Prostate gland (tissue), 2 donors: Measurements from ENCODE around the gene ADARB2. TPM values are rescaled to one million over a fixed set of nuclear protein-coding genes. Genes with fewer than 3 reads are reported as not detected.
"Not testable (repeated sequence)": the region's sequence is repeated elsewhere in the genome, so short reads cannot be mapped to it uniquely, and the experiment has no call there.

ENCODE experiments used
- DNase-seq: peaks from one replicate; pipeline ENCODE4 v3.0.0-alpha.2; 2019; ENCODE audit warnings: low spot score
- H3K27ac ChIP-seq, 2 donors: fragments of 200-600 bp; sonication (generic); 2 replicates each; pipeline ENCODE4 v1.5.1; 2017 to 2019
- H3K27me3 ChIP-seq: fragments of 200-600 bp; sonication (generic); replicated peaks from 2 replicates; pipeline ENCODE4 v1.5.1; 2019; ENCODE audit not compliant: insufficient read depth
- H3K36me3 ChIP-seq, 2 donors: fragments of 200-600 bp; sonication (generic); 1 replicate in 1 of 2; 2 replicates in 1 of 2; pipeline versions ENCODE4 v1.5.1 to v1.8.1; 2017 to 2019
- H3K4me1 ChIP-seq: fragments of 200-600 bp; sonication (generic); replicated peaks from 2 replicates; pipeline ENCODE4 v1.5.1; 2019
- H3K4me3 ChIP-seq, 2 donors: fragments of 200-600 bp; sonication (generic); 2 replicates each; pipeline ENCODE4 v1.5.1; 2017 to 2019
- H3K9me3 ChIP-seq: fragments of 200-600 bp; sonication (generic); 2 replicates; pipeline ENCODE4 v1.5.1; 2017
- CTCF ChIP-seq, 4 experiments: fragments of 200-600 bp in 2 of 4; fragments of 450-650 bp in 2 of 4; sonication (generic) in 2 of 4; IDR thresholded peaks; 1 replicate in 3 of 4; 2 replicates in 1 of 4; pipeline ENCODE4 v1.5.1; 2016 to 2019; ENCODE audit warnings: antibody characterized with exemption in 4 of 4, mild to moderate bottlenecking in 2 of 4, moderate library complexity in 2 of 4
- POLR2A ChIP-seq: fragments of 450-650 bp; IDR thresholded peaks from one replicate; pipeline ENCODE4 v1.6.1; 2016; ENCODE audit warnings: antibody characterized with exemption, mild to moderate bottlenecking
- POLR2AphosphoS5 ChIP-seq: sonication (generic); formaldehyde crosslinking; IDR thresholded peaks from one replicate; pipeline ENCODE4 v1.6.1; 2017; ENCODE audit warnings: antibody characterized with exemption
- WGBS: methylation state at CpG from one replicate; pipeline ENCODE4 v1.1.5; 2018; 5-methylcytosine and 5-hydroxymethylcytosine counted together
- intact Hi-C: fragments of 100-400 bp; cut with DNase I; formaldehyde crosslinking; loops from one replicate; pipeline ENCODE4 v1.14.2; 2022
- total RNA-seq, 2 donors: library from RNA; depleted of rRNA; stranded (reverse); fragments of >200 nt; gene quantifications; one replicate each; pipeline ENCODE4 v1.1.0, GENCODE V29; 2016

ADARB2 gene
- total RNA-seq, 2 donors from 2014 or later: 0.36 to 10.5 TPM

GRCh38 chr10:1160561-1161314 is 576.6 kb downstream of the ADARB2 start:
- no peaks in the 10 kb centered on the region for H3K9me3 ChIP-seq
- no peak for TF ChIP-seq POLR2AphosphoS5
- TF ChIP-seq CTCF (IDR thresholded peaks at IDR 0.05): no peak
- no peak for TF ChIP-seq POLR2A
- 73% methylated on average over 22 of the region's 25 CpGs for WGBS
- no peak overlapping the region for H3K4me3 ChIP-seq
- H3K27me3 ChIP-seq: no peaks in the 10 kb centered on the region
- H3K27ac ChIP-seq: no peak overlapping the region
- intact Hi-C loops: no loop called here
- H3K4me1 ChIP-seq: no peaks in the 10 kb centered on the region
- no peaks in the 10 kb centered on the region for H3K36me3 ChIP-seq
- DNase-seq: no peak

GRCh38 chr10:1159131-1160061 is 577.9 kb downstream of the ADARB2 start:
- H3K4me3 ChIP-seq: no peak overlapping the region
- H3K27ac ChIP-seq: no peak overlapping the region
- no peaks in the 10 kb centered on the region for H3K27me3 ChIP-seq
- no peaks in the 10 kb centered on the region for H3K9me3 ChIP-seq
- no peaks in the 10 kb centered on the region for H3K4me1 ChIP-seq
- WGBS: 92% methylated on average over 59 of the region's 59 CpGs
- intact Hi-C loops: no loop called here
- TF ChIP-seq CTCF (IDR thresholded peaks at IDR 0.05) (no peak), POLR2A (no peak), POLR2AphosphoS5 (no peak)
- H3K36me3 ChIP-seq: no peaks in the 10 kb centered on the region
- DNase-seq: no peak

- intact Hi-C loops, H3K4me3 ChIP-seq, H3K9me3 ChIP-seq, H3K4me1 ChIP-seq, DNase-seq, H3K27me3 ChIP-seq, H3K27ac ChIP-seq, H3K36me3 ChIP-seq: not testable (repeated sequence)
- 96% methylated on average over 10 of the region's 10 CpGs for WGBS
Observed at GRCh38 chr10:1158536-1158935, 578.8 kb downstream of the ADARB2 start.

- intact Hi-C loops: no loop called here
- Histone ChIP-seq H3K9me3 (no peaks in the 10 kb centered on the region), H3K36me3 (no peaks in the 10 kb centered on the region), H3K4me3 (no peak overlapping the region), H3K27me3 (no peaks in the 10 kb centered on the region), H3K4me1 (no peaks in the 10 kb centered on the region), H3K27ac (no peak overlapping the region)
- 95% methylated on average over 12 of the region's 12 CpGs for WGBS
- no peak for TF ChIP-seq CTCF (IDR thresholded peaks at IDR 0.05)
- TF ChIP-seq POLR2AphosphoS5: no peak
- no peak for TF ChIP-seq POLR2A
- no peak for DNase-seq
Observed at GRCh38 chr10:1158066-1158465, 579.3 kb downstream of the ADARB2 start.

GRCh38 chr10:1157615-1157933 is 579.8 kb downstream of the ADARB2 start:
- no peaks in the 10 kb centered on the region for H3K9me3 ChIP-seq
- 88% methylated on average over 4 of the region's 4 CpGs for WGBS
- no peak for DNase-seq
- TF ChIP-seq POLR2A: no peak
- TF ChIP-seq POLR2AphosphoS5: no peak
- TF ChIP-seq CTCF (IDR thresholded peaks at IDR 0.05): no peak
- no peaks in the 10 kb centered on the region for H3K4me1 ChIP-seq
- H3K27ac ChIP-seq: no peak overlapping the region
- no peak overlapping the region for H3K4me3 ChIP-seq
- no peaks in the 10 kb centered on the region for H3K27me3 ChIP-seq
- no peaks in the 10 kb centered on the region for H3K36me3 ChIP-seq
- intact Hi-C loops: no loop called here
